ENCODE data around the gene IDI1. TPM values are rescaled to one million over a fixed set of nuclear protein-coding genes. Genes with fewer than 3 reads are reported as not detected.
"Not testable (repeated sequence)": the region's sequence is repeated elsewhere in the genome, so short reads cannot be mapped to it uniquely, and the experiment has no call there.

Gene IDI1
- total RNA-seq, 1 experiment from 2014 or later: 150 TPM

GRCh38 chr10:1038769-1039168 is 10.2 kb downstream of the IDI1 start:
- H4K20me1 ChIP-seq (ENCODE audit: insufficient read depth, low read depth, low read length); H3K9ac ChIP-seq (ENCODE audit: low read length); DNase-seq; H3K4me3 ChIP-seq (ENCODE audit: low read length); H2AFZ ChIP-seq (ENCODE audit: low read length); H3K4me2 ChIP-seq (ENCODE audit: low read depth, low read length, poor library complexity, severe bottlenecking); H3K27ac ChIP-seq (ENCODE audit: low read length); H3K9me3 ChIP-seq (ENCODE audit: low read length); H3K27me3 ChIP-seq (ENCODE audit: low read length); H3K79me2 ChIP-seq (ENCODE audit: low read length); H3K9me2 ChIP-seq (replicated peaks; ENCODE audit: insufficient read depth, low read length): not testable (repeated sequence)
- Histone ChIP-seq H3K36me3 (ENCODE audit: insufficient read depth, low read length) (peaks cover 42% of the 10 kb centered on the region), H3K4me1 (ENCODE audit: low read length) (peaks cover 31% of the 10 kb centered on the region)

- no peak overlapping the region for H3K4me2 ChIP-seq (ENCODE audit: low read depth, low read length, poor library complexity, severe bottlenecking)
- no peak overlapping the region for H3K4me3 ChIP-seq (ENCODE audit: low read length)
- H3K79me2 ChIP-seq (ENCODE audit: low read length): no peaks in the 10 kb centered on the region
- H3K9me2 ChIP-seq (replicated peaks; ENCODE audit: insufficient read depth, low read length): no peaks in the 10 kb centered on the region
- H3K9ac ChIP-seq (ENCODE audit: low read length): no peak overlapping the region
- no peak for DNase-seq
- H4K20me1 ChIP-seq (ENCODE audit: insufficient read depth, low read depth, low read length): no peaks in the 10 kb centered on the region
- H3K4me1 ChIP-seq (ENCODE audit: low read length): peaks cover 22% of the 10 kb centered on the region
- H3K27me3 ChIP-seq (ENCODE audit: low read length): no peaks in the 10 kb centered on the region
- peaks cover 29% of the 10 kb centered on the region for H3K36me3 ChIP-seq (ENCODE audit: insufficient read depth, low read length)
- no peaks in the 10 kb centered on the region for H3K9me3 ChIP-seq (ENCODE audit: low read length)
- no peak overlapping the region for H3K27ac ChIP-seq (ENCODE audit: low read length)
- H2AFZ ChIP-seq (ENCODE audit: low read length): no peak overlapping the region
Observed at GRCh38 chr10:1037098-1037497, 11.8 kb downstream of the IDI1 start.

GRCh38 chr10:1036341-1036791 is 12.6 kb downstream of the IDI1 start:
- Histone ChIP-seq H3K9ac (ENCODE audit: low read length) (no peak overlapping the region), H3K79me2 (ENCODE audit: low read length) (no peaks in the 10 kb centered on the region), H3K36me3 (ENCODE audit: insufficient read depth, low read length) (peaks cover 25% of the 10 kb centered on the region), H3K9me3 (ENCODE audit: low read length) (no peaks in the 10 kb centered on the region), H3K4me2 (ENCODE audit: low read depth, low read length, poor library complexity, severe bottlenecking) (no peak overlapping the region), H2AFZ (ENCODE audit: low read length) (no peak overlapping the region), H3K27me3 (ENCODE audit: low read length) (no peaks in the 10 kb centered on the region), H3K9me2 (replicated peaks; ENCODE audit: insufficient read depth, low read length) (no peaks in the 10 kb centered on the region), H4K20me1 (ENCODE audit: insufficient read depth, low read depth, low read length) (no peaks in the 10 kb centered on the region), H3K27ac (ENCODE audit: low read length) (no peak overlapping the region), H3K4me3 (ENCODE audit: low read length) (no peak overlapping the region), H3K4me1 (ENCODE audit: low read length) (peaks cover 22% of the 10 kb centered on the region)
- DNase-seq: no peak

GRCh38 chr10:1035201-1035600 is 13.7 kb downstream of the IDI1 start:
- Histone ChIP-seq H3K4me1 (ENCODE audit: low read length) (peaks cover 17% of the 10 kb centered on the region), H3K4me3 (ENCODE audit: low read length) (no peak overlapping the region), H3K9me3 (ENCODE audit: low read length) (no peaks in the 10 kb centered on the region), H3K27ac (ENCODE audit: low read length) (no peak overlapping the region), H4K20me1 (ENCODE audit: insufficient read depth, low read depth, low read length) (no peaks in the 10 kb centered on the region), H3K79me2 (ENCODE audit: low read length) (no peaks in the 10 kb centered on the region), H3K9ac (ENCODE audit: low read length) (no peak overlapping the region), H3K9me2 (replicated peaks; ENCODE audit: insufficient read depth, low read length) (no peaks in the 10 kb centered on the region), H2AFZ (ENCODE audit: low read length) (no peak overlapping the region), H3K4me2 (ENCODE audit: low read depth, low read length, poor library complexity, severe bottlenecking) (no peak overlapping the region), H3K36me3 (ENCODE audit: insufficient read depth, low read length) (peaks cover 13% of the 10 kb centered on the region; the same call in 1 of the 2 replicates), H3K27me3 (ENCODE audit: low read length) (no peaks in the 10 kb centered on the region)
- DNase-seq: no peak

- H3K27ac ChIP-seq (ENCODE audit: low read length): no peak overlapping the region
- H3K9me3 ChIP-seq (ENCODE audit: low read length): no peaks in the 10 kb centered on the region
- H3K9me2 ChIP-seq (replicated peaks; ENCODE audit: insufficient read depth, low read length): no peaks in the 10 kb centered on the region
- H3K27me3 ChIP-seq (ENCODE audit: low read length): no peaks in the 10 kb centered on the region
- peaks cover 8% of the 10 kb centered on the region; the same call in 1 of the 2 replicates for H3K36me3 ChIP-seq (ENCODE audit: insufficient read depth, low read length)
- no peak overlapping the region for H2AFZ ChIP-seq (ENCODE audit: low read length)
- H4K20me1 ChIP-seq (ENCODE audit: insufficient read depth, low read depth, low read length): no peaks in the 10 kb centered on the region
- no peak overlapping the region for H3K9ac ChIP-seq (ENCODE audit: low read length)
- H3K4me2 ChIP-seq (ENCODE audit: low read depth, low read length, poor library complexity, severe bottlenecking): no peak overlapping the region
- no peaks in the 10 kb centered on the region for H3K79me2 ChIP-seq (ENCODE audit: low read length)
- DNase-seq: no peak
- no peak overlapping the region for H3K4me3 ChIP-seq (ENCODE audit: low read length)
- peaks cover 13% of the 10 kb centered on the region for H3K4me1 ChIP-seq (ENCODE audit: low read length)
Observed at GRCh38 chr10:1034758-1035157, 14.2 kb downstream of the IDI1 start.

- Histone ChIP-seq H3K4me1 (ENCODE audit: low read length) (peaks cover 4% of the 10 kb centered on the region; the same call in 1 of the 2 replicates), H3K27ac (ENCODE audit: low read length) (no peak overlapping the region), H3K27me3 (ENCODE audit: low read length) (no peaks in the 10 kb centered on the region), H3K36me3 (ENCODE audit: insufficient read depth, low read length) (no peaks in the 10 kb centered on the region; the same call in 1 of the 2 replicates), H2AFZ (ENCODE audit: low read length) (no peak overlapping the region), H3K4me3 (ENCODE audit: low read length) (no peak overlapping the region), H3K4me2 (ENCODE audit: low read depth, low read length, poor library complexity, severe bottlenecking) (no peak overlapping the region), H3K79me2 (ENCODE audit: low read length) (no peaks in the 10 kb centered on the region), H3K9ac (ENCODE audit: low read length) (no peak overlapping the region), H3K9me2 (replicated peaks; ENCODE audit: insufficient read depth, low read length) (no peaks in the 10 kb centered on the region), H3K9me3 (ENCODE audit: low read length) (no peaks in the 10 kb centered on the region), H4K20me1 (ENCODE audit: insufficient read depth, low read depth, low read length) (no peaks in the 10 kb centered on the region)
- DNase-seq: no peak
Observed at GRCh38 chr10:1033601-1034000, 15.3 kb downstream of the IDI1 start.

GRCh38 chr10:1029838-1030237 is 19.1 kb downstream of the IDI1 start:
- H3K4me3 ChIP-seq (ENCODE audit: low read length): no peak overlapping the region
- no peaks in the 10 kb centered on the region for H3K9me2 ChIP-seq (replicated peaks; ENCODE audit: insufficient read depth, low read length)
- H2AFZ ChIP-seq (ENCODE audit: low read length): no peak overlapping the region
- H3K9me3 ChIP-seq (ENCODE audit: low read length): no peaks in the 10 kb centered on the region
- peaks cover 4% of the 10 kb centered on the region; the same call in 1 of the 2 replicates for H3K36me3 ChIP-seq (ENCODE audit: insufficient read depth, low read length)
- H3K4me1 ChIP-seq (ENCODE audit: low read length): no peaks in the 10 kb centered on the region
- no peak overlapping the region for H3K27ac ChIP-seq (ENCODE audit: low read length)
- H3K9ac ChIP-seq (ENCODE audit: low read length): no peak overlapping the region
- no peaks in the 10 kb centered on the region for H3K27me3 ChIP-seq (ENCODE audit: low read length)
- no peak for DNase-seq
- no peaks in the 10 kb centered on the region for H4K20me1 ChIP-seq (ENCODE audit: insufficient read depth, low read depth, low read length)
- no peak overlapping the region for H3K4me2 ChIP-seq (ENCODE audit: low read depth, low read length, poor library complexity, severe bottlenecking)
- H3K79me2 ChIP-seq (ENCODE audit: low read length): no peaks in the 10 kb centered on the region

- Histone ChIP-seq H3K79me2 (ENCODE audit: low read length) (no peaks in the 10 kb centered on the region), H3K9me2 (replicated peaks; ENCODE audit: insufficient read depth, low read length) (no peaks in the 10 kb centered on the region)
Observed at GRCh38 chr10:1026578-1026977, 22.3 kb downstream of the IDI1 start.

GRCh38 chr10:1025683-1026082 is 23.2 kb downstream of the IDI1 start, which contains the start of gene IDI2:
IDI2 (minus strand) TSS chr10:1025859; CDS start chr10:1024723, 1,136 bp downstream.
- Histone ChIP-seq H3K9me2 (replicated peaks; ENCODE audit: insufficient read depth, low read length) (no peaks in the 10 kb centered on the region), H4K20me1 (ENCODE audit: insufficient read depth, low read depth, low read length) (no peaks in the 10 kb centered on the region), H3K4me2 (ENCODE audit: low read depth, low read length, poor library complexity, severe bottlenecking) (no peak within 1 kb of the TSS), H3K36me3 (ENCODE audit: insufficient read depth, low read length) (peaks cover 12% of the 10 kb centered on the region; the same call in 1 of the 2 replicates), H3K4me3 (ENCODE audit: low read length) (no peak within 1 kb of the TSS), H3K9ac (ENCODE audit: low read length) (no peak within 1 kb of the TSS), H3K79me2 (ENCODE audit: low read length) (no peaks in the 10 kb centered on the region), H3K9me3 (ENCODE audit: low read length) (no peaks in the 10 kb centered on the region), H3K27me3 (ENCODE audit: low read length) (no peaks in the 10 kb centered on the region), H3K27ac (ENCODE audit: low read length) (no peak within 1 kb of the TSS), H3K4me1 (ENCODE audit: low read length) (no peaks in the 10 kb centered on the region), H2AFZ (ENCODE audit: low read length) (no peak within 1 kb of the TSS)
- no peak for DNase-seq

More at GRCh38 chr10:1026578-1026977, 22.3 kb downstream of the IDI1 start:
- no peak for DNase-seq
- no peak overlapping the region for H3K4me2 ChIP-seq (ENCODE audit: low read depth, low read length, poor library complexity, severe bottlenecking)
- H3K27ac ChIP-seq (ENCODE audit: low read length): no peak overlapping the region
- no peak overlapping the region for H2AFZ ChIP-seq (ENCODE audit: low read length)
- H3K4me1 ChIP-seq (ENCODE audit: low read length): no peaks in the 10 kb centered on the region
- H4K20me1 ChIP-seq (ENCODE audit: insufficient read depth, low read depth, low read length): no peaks in the 10 kb centered on the region
- no peaks in the 10 kb centered on the region for H3K27me3 ChIP-seq (ENCODE audit: low read length)
- H3K36me3 ChIP-seq (ENCODE audit: insufficient read depth, low read length): peaks cover 8% of the 10 kb centered on the region; the same call in 1 of the 2 replicates
- no peaks in the 10 kb centered on the region for H3K9me3 ChIP-seq (ENCODE audit: low read length)
- no peak overlapping the region for H3K4me3 ChIP-seq (ENCODE audit: low read length)
- no peak overlapping the region for H3K9ac ChIP-seq (ENCODE audit: low read length)
